ENCODE data around the gene TSN. TPM values are rescaled to one million over a fixed set of nuclear protein-coding genes. Genes with fewer than 3 reads are reported as not detected.

Gene TSN
- polyA plus RNA-seq, 1 donor from 2014 or later: 171 TPM

- H3K4me3 ChIP-seq (ENCODE audit: low read length): no peak overlapping the region
- H4K20me1 ChIP-seq (ENCODE audit: insufficient read depth): no peaks in the 10 kb centered on the region
- no peak overlapping the region for H2AFZ ChIP-seq (ENCODE audit: low read depth, low read length)
- H3K36me3 ChIP-seq (ENCODE audit: insufficient read depth, low read length): no peaks in the 10 kb centered on the region
- no peaks in the 10 kb centered on the region for H3K9me2 ChIP-seq (ENCODE audit: insufficient read depth, low read length)
- no peak overlapping the region for H3K9ac ChIP-seq (ENCODE audit: low read length)
- no peak overlapping the region for H3K4me2 ChIP-seq (ENCODE audit: low read length)
- H3F3A ChIP-seq (ENCODE audit: insufficient read depth, low read length, poor library complexity, severe bottlenecking): no peaks in the 10 kb centered on the region
- TF ChIP-seq POLR2AphosphoS5 (IDR thresholded peaks at IDR 0.05): no peak
- no peak for TF ChIP-seq TAF1 (IDR thresholded peaks at IDR 0.05; ENCODE audit: low read depth)
- TF ChIP-seq, protein P1, sequence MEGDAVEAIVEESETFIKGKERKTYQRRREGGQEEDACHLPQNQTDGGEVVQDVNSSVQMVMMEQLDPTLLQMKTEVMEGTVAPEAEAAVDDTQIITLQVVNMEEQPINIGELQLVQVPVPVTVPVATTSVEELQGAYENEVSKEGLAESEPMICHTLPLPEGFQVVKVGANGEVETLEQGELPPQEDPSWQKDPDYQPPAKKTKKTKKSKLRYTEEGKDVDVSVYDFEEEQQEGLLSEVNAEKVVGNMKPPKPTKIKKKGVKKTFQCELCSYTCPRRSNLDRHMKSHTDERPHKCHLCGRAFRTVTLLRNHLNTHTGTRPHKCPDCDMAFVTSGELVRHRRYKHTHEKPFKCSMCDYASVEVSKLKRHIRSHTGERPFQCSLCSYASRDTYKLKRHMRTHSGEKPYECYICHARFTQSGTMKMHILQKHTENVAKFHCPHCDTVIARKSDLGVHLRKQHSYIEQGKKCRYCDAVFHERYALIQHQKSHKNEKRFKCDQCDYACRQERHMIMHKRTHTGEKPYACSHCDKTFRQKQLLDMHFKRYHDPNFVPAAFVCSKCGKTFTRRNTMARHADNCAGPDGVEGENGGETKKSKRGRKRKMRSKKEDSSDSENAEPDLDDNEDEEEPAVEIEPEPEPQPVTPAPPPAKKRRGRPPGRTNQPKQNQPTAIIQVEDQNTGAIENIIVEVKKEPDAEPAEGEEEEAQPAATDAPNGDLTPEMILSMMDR (IDR thresholded peaks at IDR 0.05; ENCODE audit: poor library complexity, severe bottlenecking): no peak
- no peak for TF ChIP-seq MXI1 (conservative IDR thresholded peaks at IDR 0.05; ENCODE audit: poor library complexity, severe bottlenecking)
- TF ChIP-seq RAD21 (conservative IDR thresholded peaks at IDR 0.05): no peak
- no peaks in the 10 kb centered on the region for H3K79me2 ChIP-seq (replicated peaks; ENCODE audit: insufficient read depth, low read length)
- peaks cover 4% of the 10 kb centered on the region for H3K9me3 ChIP-seq (ENCODE audit: low read length)
- no peak overlapping the region for H3K27ac ChIP-seq (ENCODE audit: low read length)
- H3K27me3 ChIP-seq (ENCODE audit: insufficient read depth, low read depth, low read length): no peaks in the 10 kb centered on the region
These were observed 33.2 kb downstream of the TSN start for GRCh38 chr2:121788685-121789084.

- Histone ChIP-seq H4K20me1 (ENCODE audit: insufficient read depth) (no peaks in the 10 kb centered on the region), H2AFZ (ENCODE audit: low read depth, low read length) (no peak overlapping the region), H3K79me2 (replicated peaks; ENCODE audit: insufficient read depth, low read length) (no peaks in the 10 kb centered on the region), H3K27me3 (ENCODE audit: insufficient read depth, low read depth, low read length) (no peaks in the 10 kb centered on the region), H3K36me3 (ENCODE audit: insufficient read depth, low read length) (no peaks in the 10 kb centered on the region), H3F3A (ENCODE audit: insufficient read depth, low read length, poor library complexity, severe bottlenecking) (no peaks in the 10 kb centered on the region), H3K27ac (ENCODE audit: low read length) (no peak overlapping the region), H3K9me3 (ENCODE audit: low read length) (peaks cover 4% of the 10 kb centered on the region), H3K4me3 (ENCODE audit: low read length) (no peak overlapping the region), H3K9me2 (ENCODE audit: insufficient read depth, low read length) (no peaks in the 10 kb centered on the region), H3K9ac (ENCODE audit: low read length) (no peak overlapping the region), H3K4me2 (ENCODE audit: low read length) (no peak overlapping the region)
- TF ChIP-seq TAF1 (IDR thresholded peaks at IDR 0.05; ENCODE audit: low read depth) (no peak), SMC3 (conservative IDR thresholded peaks at IDR 0.05; ENCODE audit: poor library complexity) (no peak), EP300 (conservative IDR thresholded peaks at IDR 0.05; ENCODE audit: poor library complexity, severe bottlenecking) (no peak), RAD21 (conservative IDR thresholded peaks at IDR 0.05) (no peak), POLR2AphosphoS5 (IDR thresholded peaks at IDR 0.05) (no peak), EZH2 (IDR thresholded peaks at IDR 0.05; ENCODE audit: borderline replicate concordance, insufficient read depth, low read length, poor library complexity, severe bottlenecking) (no peak), MXI1 (conservative IDR thresholded peaks at IDR 0.05; ENCODE audit: poor library complexity, severe bottlenecking) (no peak)
- TF ChIP-seq, protein P1 (IDR thresholded peaks at IDR 0.05; ENCODE audit: poor library complexity, severe bottlenecking): no peak
- TF ChIP-seq, protein P2, sequence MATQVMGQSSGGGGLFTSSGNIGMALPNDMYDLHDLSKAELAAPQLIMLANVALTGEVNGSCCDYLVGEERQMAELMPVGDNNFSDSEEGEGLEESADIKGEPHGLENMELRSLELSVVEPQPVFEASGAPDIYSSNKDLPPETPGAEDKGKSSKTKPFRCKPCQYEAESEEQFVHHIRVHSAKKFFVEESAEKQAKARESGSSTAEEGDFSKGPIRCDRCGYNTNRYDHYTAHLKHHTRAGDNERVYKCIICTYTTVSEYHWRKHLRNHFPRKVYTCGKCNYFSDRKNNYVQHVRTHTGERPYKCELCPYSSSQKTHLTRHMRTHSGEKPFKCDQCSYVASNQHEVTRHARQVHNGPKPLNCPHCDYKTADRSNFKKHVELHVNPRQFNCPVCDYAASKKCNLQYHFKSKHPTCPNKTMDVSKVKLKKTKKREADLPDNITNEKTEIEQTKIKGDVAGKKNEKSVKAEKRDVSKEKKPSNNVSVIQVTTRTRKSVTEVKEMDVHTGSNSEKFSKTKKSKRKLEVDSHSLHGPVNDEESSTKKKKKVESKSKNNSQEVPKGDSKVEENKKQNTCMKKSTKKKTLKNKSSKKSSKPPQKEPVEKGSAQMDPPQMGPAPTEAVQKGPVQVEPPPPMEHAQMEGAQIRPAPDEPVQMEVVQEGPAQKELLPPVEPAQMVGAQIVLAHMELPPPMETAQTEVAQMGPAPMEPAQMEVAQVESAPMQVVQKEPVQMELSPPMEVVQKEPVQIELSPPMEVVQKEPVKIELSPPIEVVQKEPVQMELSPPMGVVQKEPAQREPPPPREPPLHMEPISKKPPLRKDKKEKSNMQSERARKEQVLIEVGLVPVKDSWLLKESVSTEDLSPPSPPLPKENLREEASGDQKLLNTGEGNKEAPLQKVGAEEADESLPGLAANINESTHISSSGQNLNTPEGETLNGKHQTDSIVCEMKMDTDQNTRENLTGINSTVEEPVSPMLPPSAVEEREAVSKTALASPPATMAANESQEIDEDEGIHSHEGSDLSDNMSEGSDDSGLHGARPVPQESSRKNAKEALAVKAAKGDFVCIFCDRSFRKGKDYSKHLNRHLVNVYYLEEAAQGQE (IDR thresholded peaks at IDR 0.05; ENCODE audit: borderline replicate concordance): no peak
These were observed 35.0 kb downstream of the TSN start for GRCh38 chr2:121790276-121790956.
